ENCODE results near the gene CDKN2C. TPM values are rescaled to one million over a fixed set of nuclear protein-coding genes. Genes with fewer than 3 reads are reported as not detected.

Gene CDKN2C
- total and polyA plus RNA-seq, 10 of the 15 experiments (the other 5 are each of a cell fraction or from before 2014, with no cell fraction given) = 3.3 to 11.7 (median 6.0) TPM

DNA sequence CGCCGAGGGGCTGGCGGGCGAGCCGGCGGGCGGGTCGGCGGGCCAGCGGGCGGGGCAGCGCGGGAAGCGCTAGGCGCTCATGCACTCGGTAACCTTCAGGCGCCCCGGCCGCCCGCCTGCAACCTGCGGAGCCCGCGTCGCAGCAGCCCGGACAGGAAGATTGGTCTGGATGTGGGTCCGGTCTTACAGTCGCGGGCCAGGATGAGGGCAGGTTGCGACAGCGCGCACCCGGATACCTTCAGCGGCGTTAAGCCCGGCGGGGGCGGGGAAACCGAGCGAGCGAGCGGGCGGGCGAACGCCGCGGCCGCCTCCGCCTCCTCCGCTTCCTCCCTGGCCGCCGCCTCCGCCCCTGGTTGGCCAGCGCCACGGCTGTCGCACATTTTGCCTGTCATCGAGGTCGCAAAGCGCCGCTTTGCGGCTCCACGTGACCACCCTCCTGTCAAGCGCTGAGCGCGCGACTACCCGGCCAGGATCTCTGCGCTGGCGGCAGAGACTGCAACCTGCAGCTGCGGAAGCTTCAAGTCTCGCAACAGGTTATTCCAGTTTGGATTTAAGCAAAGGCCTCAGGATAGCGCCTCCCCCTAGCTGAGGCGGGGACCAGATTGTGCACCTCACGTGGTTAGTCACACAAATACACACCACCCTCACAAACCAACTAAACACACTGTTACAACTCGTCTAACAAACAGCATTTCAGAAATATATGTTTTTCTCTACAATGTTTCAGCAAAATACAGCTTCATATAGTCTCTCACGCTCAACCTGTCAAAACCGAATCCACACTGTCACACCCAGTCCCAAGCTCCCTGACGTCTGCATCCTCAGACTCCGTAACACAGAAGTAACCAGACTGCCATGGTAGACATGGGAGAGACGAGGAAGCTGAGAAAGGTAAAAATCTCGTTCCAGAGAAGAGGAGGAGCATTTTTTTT, 9.9 kb upstream of the CDKN2C start, which contains the start of gene FAF1 (continued):
- TF ChIP-seq, protein P1, sequence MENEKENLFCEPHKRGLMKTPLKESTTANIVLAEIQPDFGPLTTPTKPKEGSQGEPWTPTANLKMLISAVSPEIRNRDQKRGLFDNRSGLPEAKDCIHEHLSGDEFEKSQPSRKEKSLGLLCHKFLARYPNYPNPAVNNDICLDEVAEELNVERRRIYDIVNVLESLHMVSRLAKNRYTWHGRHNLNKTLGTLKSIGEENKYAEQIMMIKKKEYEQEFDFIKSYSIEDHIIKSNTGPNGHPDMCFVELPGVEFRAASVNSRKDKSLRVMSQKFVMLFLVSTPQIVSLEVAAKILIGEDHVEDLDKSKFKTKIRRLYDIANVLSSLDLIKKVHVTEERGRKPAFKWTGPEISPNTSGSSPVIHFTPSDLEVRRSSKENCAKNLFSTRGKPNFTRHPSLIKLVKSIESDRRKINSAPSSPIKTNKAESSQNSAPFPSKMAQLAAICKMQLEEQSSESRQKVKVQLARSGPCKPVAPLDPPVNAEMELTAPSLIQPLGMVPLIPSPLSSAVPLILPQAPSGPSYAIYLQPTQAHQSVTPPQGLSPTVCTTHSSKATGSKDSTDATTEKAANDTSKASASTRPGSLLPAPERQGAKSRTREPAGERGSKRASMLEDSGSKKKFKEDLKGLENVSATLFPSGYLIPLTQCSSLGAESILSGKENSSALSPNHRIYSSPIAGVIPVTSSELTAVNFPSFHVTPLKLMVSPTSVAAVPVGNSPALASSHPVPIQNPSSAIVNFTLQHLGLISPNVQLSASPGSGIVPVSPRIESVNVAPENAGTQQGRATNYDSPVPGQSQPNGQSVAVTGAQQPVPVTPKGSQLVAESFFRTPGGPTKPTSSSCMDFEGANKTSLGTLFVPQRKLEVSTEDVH (IDR thresholded peaks at IDR 0.05; ENCODE audit: low read depth, partially characterized antibody) = no peak
- TF ChIP-seq SUPT20H (IDR thresholded peaks at IDR 0.05; ENCODE audit: borderline replicate concordance, control insufficient read depth, low read depth, low read length) (no peak), POLR2AphosphoS5 (IDR thresholded peaks at IDR 0.05; ENCODE audit: low read length) (peak; percentile 99), JUND (IDR thresholded peaks at IDR 0.05; ENCODE audit: low read depth, low read length) (no peak), ATF7 (IDR thresholded peaks at IDR 0.05; ENCODE audit: low read depth) (no peak), TCF7 (IDR thresholded peaks at IDR 0.05; ENCODE audit: borderline replicate concordance) (no peak), ZNF217 (IDR thresholded peaks at IDR 0.05) (peak; percentile 80; the same call in 1 of the 2 replicates), NFXL1 (IDR thresholded peaks at IDR 0.05; ENCODE audit: borderline replicate concordance) (no peak), GABPA (IDR thresholded peaks at IDR 0.05; ENCODE audit: low read depth) (0 out of 2 replicates have a peak, but pooled peaks have one; percentile 14), YBX1 (IDR thresholded peaks at IDR 0.05) (no peak), SREBF1 (IDR thresholded peaks at IDR 0.05; ENCODE audit: low read length) (no peak), CEBPB (IDR thresholded peaks at IDR 0.05; ENCODE audit: borderline replicate concordance in 1 of 2, low read depth in 2 of 2, low read length in 2 of 2) (no peak), FOXK2 (IDR thresholded peaks at IDR 0.05) (no peak), IRF4 (IDR thresholded peaks at IDR 0.05; ENCODE audit: low read depth, low read length) (no peak), KDM1A (IDR thresholded peaks at IDR 0.05; ENCODE audit: borderline replicate concordance) (no peak), POLR2A (IDR thresholded peaks at IDR 0.05; ENCODE audit: low read depth, low read length) (peak; percentile 94), DPF2 (IDR thresholded peaks at IDR 0.05) (peak; percentile 88), NRF1 (conservative IDR thresholded peaks at IDR 0.05; ENCODE audit: low read depth, low read length) (no peak), ESRRA (IDR thresholded peaks at IDR 0.05; ENCODE audit: low read length) (0 out of 2 replicates have a peak, but pooled peaks have one; percentile 54), NFIC (IDR thresholded peaks at IDR 0.05; ENCODE audit: low read depth, low read length) (no peak; the same call in 1 of the 2 replicates), RAD21 (IDR thresholded peaks at IDR 0.05; ENCODE audit: insufficient read depth, low read depth, low read length) (no peak)
- TF ChIP-seq, protein P2, sequence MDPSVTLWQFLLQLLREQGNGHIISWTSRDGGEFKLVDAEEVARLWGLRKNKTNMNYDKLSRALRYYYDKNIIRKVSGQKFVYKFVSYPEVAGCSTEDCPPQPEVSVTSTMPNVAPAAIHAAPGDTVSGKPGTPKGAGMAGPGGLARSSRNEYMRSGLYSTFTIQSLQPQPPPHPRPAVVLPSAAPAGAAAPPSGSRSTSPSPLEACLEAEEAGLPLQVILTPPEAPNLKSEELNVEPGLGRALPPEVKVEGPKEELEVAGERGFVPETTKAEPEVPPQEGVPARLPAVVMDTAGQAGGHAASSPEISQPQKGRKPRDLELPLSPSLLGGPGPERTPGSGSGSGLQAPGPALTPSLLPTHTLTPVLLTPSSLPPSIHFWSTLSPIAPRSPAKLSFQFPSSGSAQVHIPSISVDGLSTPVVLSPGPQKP (IDR thresholded peaks at IDR 0.05; ENCODE audit: low read depth, low read length) = 0 out of 2 replicates have a peak, but pooled peaks have one; percentile 41
- TF ChIP-seq, protein P3, sequence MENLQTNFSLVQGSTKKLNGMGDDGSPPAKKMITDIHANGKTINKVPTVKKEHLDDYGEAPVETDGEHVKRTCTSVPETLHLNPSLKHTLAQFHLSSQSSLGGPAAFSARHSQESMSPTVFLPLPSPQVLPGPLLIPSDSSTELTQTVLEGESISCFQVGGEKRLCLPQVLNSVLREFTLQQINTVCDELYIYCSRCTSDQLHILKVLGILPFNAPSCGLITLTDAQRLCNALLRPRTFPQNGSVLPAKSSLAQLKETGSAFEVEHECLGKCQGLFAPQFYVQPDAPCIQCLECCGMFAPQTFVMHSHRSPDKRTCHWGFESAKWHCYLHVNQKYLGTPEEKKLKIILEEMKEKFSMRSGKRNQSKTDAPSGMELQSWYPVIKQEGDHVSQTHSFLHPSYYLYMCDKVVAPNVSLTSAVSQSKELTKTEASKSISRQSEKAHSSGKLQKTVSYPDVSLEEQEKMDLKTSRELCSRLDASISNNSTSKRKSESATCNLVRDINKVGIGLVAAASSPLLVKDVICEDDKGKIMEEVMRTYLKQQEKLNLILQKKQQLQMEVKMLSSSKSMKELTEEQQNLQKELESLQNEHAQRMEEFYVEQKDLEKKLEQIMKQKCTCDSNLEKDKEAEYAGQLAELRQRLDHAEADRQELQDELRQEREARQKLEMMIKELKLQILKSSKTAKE (IDR thresholded peaks at IDR 0.05; ENCODE audit: low read depth, poor library complexity, severe bottlenecking) = peak; percentile 36
- TF ChIP-seq, protein P4, sequence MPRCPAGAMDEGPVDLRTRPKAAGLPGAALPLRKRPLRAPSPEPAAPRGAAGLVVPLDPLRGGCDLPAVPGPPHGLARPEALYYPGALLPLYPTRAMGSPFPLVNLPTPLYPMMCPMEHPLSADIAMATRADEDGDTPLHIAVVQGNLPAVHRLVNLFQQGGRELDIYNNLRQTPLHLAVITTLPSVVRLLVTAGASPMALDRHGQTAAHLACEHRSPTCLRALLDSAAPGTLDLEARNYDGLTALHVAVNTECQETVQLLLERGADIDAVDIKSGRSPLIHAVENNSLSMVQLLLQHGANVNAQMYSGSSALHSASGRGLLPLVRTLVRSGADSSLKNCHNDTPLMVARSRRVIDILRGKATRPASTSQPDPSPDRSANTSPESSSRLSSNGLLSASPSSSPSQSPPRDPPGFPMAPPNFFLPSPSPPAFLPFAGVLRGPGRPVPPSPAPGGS (IDR thresholded peaks at IDR 0.05; ENCODE audit: borderline replicate concordance, insufficient read depth, low read depth, low read length, poor library complexity, severe bottlenecking) = no peak
